B cell (primary cell): ENCODE results near the gene PGA5.

Experiments used
- CTCF ChIP-seq: fragments of 200-600 bp; IDR thresholded peaks from one replicate; pipeline ENCODE4 v1.8.0; 2022; ENCODE audit warnings: antibody characterized with exemption, mild to moderate bottlenecking
- EZH2 ChIP-seq: IDR thresholded peaks from 2 replicates; pipeline ENCODE4 v1.6.1; 2012; ENCODE audit warnings: borderline replicate concordance, low read depth, mild to moderate bottlenecking, moderate library complexity, low read length; ENCODE audit not compliant: insufficient read depth, poor library complexity, severe bottlenecking

DNA sequence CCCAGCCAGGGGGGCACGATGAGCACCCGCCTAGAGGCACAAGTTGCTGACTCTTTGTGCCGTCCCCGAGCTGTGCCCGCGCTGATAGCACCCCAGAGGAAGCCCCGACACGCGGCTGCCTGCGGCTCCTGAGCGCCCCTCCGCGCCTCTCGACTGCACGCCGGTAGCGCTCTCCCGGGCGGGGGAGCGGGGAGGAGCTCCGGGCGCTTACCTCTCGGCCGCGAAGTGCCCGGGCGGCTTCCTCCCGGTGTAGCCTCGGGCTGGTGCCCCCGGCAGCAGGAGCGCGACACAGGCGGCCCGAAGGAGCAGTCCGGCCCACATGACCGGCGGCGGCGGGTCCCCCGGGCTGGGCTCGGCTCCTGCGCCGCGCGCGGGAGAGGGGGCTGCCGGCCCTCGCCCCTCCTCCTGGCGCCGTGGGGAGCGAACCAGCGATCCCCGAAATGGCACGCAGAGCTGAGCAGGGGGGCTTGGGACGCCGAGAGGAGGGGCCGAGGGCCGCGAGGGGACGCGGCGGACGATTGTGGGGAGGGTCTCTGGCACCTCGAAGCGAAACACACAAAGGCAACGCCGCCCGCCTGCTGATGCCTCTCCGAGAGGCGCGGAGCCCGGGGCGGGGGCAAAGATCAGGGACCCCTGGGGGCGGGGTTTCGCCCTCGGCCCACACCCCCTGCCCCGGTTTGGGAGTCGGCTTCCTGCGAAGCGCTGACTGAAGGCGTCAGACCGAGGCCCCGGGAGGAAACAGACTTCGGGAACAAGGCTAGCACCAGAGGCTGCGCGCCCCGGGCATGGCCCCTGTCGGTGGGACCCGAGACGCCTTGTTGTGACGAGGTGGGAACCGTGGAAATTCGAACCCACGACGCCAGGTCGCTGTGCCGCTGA, 54.0 kb downstream of the PGA5 start, which contains the start of gene VWCE:
- TF ChIP-seq EZH2 (no peak), CTCF (peak; percentile 33)
